Heart left ventricle (tissue), 16 donors: ENCODE results near the gene S100A4. TPM values are rescaled to one million over a fixed set of nuclear protein-coding genes. Genes with fewer than 3 reads are reported as not detected.

Source experiments
- ATAC-seq, 4 donors: fragments of 200-7000 bp; cut with Tn5 transposase; one replicate each; pipeline ENCODE4 v1.9.1; 2020 to 2022; ENCODE audit warnings: moderate library complexity in 4 of 4, mild to moderate bottlenecking in 3 of 4, moderate number of reproducible peaks in 1 of 4
- DNase-seq, 5 donors: peaks; one replicate each; pipeline ENCODE4 v3.0.0-alpha.2; 2020
- H3K27ac ChIP-seq, 12 donors: fragments of 200-600 bp; sonication (generic) in 4 of 12; one replicate each; pipeline versions ENCODE4 v1.5.0 to v1.8.0; 2016 to 2022; ENCODE audit warnings: mild to moderate bottlenecking in 2 of 12
- H3K27me3 ChIP-seq, 9 donors: fragments of 200-600 bp; sonication (generic) in 2 of 9; one replicate each; pipeline versions ENCODE4 v1.5.1 to v1.8.0; 2016 to 2022; ENCODE audit warnings: mild to moderate bottlenecking in 3 of 9
- H3K36me3 ChIP-seq, 9 donors: fragments of 200-600 bp; sonication (generic) in 2 of 9; one replicate each; pipeline versions ENCODE4 v1.5.0 to v1.8.0; 2018 to 2022; ENCODE audit warnings: mild to moderate bottlenecking in 2 of 9
- H3K4me1 ChIP-seq, 12 donors: fragments of 200-600 bp; sonication (generic) in 4 of 12; one replicate each; pipeline versions ENCODE4 v1.5.0 to v1.8.0; 2016 to 2022; ENCODE audit warnings: mild to moderate bottlenecking in 3 of 12
- H3K4me3 ChIP-seq, 12 donors: fragments of 200-600 bp; sonication (generic) in 4 of 12; one replicate each; pipeline versions ENCODE4 v1.5.0 to v1.8.0; 2017 to 2022; ENCODE audit warnings: mild to moderate bottlenecking in 9 of 12, moderate library complexity in 4 of 12
- H3K9me3 ChIP-seq, 12 donors: fragments of 200-600 bp; sonication (generic) in 4 of 12; one replicate each; pipeline versions ENCODE4 v1.5.0 to v1.8.0; 2016 to 2022; ENCODE audit warnings: mild to moderate bottlenecking in 1 of 12
- CTCF ChIP-seq, 12 donors: fragments of 200-600 bp; sonication (generic) in 4 of 12; IDR thresholded peaks; one replicate each; pipeline versions ENCODE4 v1.5.0 to v1.8.0; 2018 to 2022; ENCODE audit warnings: antibody characterized with exemption in 12 of 12, mild to moderate bottlenecking in 5 of 12
- POLR2A ChIP-seq, 2 donors: fragments of 450-650 bp; IDR thresholded peaks; one replicate each; pipeline ENCODE4 v1.6.1; 2017; ENCODE audit warnings: antibody characterized with exemption in 2 of 2, mild to moderate bottlenecking in 2 of 2, moderate library complexity in 2 of 2
- WGBS, 4 donors: extraction: QIAGEN DNeasy Blood & Tissue Kit in 2 of 4; methylation state at CpG; one replicate each; pipeline versions ENCODE4 v1.1.5 to v1.1.7; 2013 to 2018; 5-methylcytosine and 5-hydroxymethylcytosine counted together
- intact Hi-C, 10 donors: fragments of 100-400 bp; cut with DNase I; formaldehyde crosslinking; loops; one replicate each; pipeline versions ENCODE4 v1.11.1 to v1.14.2; 2022
- polyA plus RNA-seq, 2 donors: library from polyadenylated mRNA; stranded (reverse); fragments of 200-250 nt; gene quantifications; one replicate each; pipeline ENCODE4 v1.2.3, GENCODE V29; 2013
- total RNA-seq, 9 donors: library from RNA; depleted of rRNA in 2 of 9; stranded (reverse); fragments of >200 nt in 2 of 9; fragmentation: NEBNext Ultra II Directional in 3 of 9; extraction: Animal tissue kit (Norgen Biotek cat#: 25700) in 3 of 9; gene quantifications; one replicate each; pipeline versions ENCODE4 v1.1.0 to v1.2.4, GENCODE V29; 2016 to 2023
- donor health status: ischemic (EF 13 %, LVEDD 7.1; RV severe dilation, severe dysfunction).
- donor health status: healthy with polysubstance abuse.
- donor health status: DM: no; HTN: yes; CAD: no.
- donor health status: DM: no; HTN: no; CAD: no.
- donor health status: ischemic (EF 25% LVEDD 6.9; RV normal size, moderate dysfunction).
- donor health status: ischemic (EF 25% LVEDD 5.7; RV mildly dilated, moderate dysfunction).
- donor health status: healthy.
- donor health status: DM: yes; HTN: yes; CAD: no.
- donor health status: ischemic (EF 35%, LVEDD 5.7; RV mildly dilated, moderate dysfunction).
- donor health status: nonischemic (EF 11% LVEDD 7.7; RV severe dilation, severe dysfunction).
- donor health status: DM: yes; HTN: yes; CAD: no.
- donor health status: PGD.
- donor health status: ischemic (EF 29% LVEDD 5.4; RV normal size, mild dysfunction).
- donor health status: nonischemic (EF 23%, LVEDD 6.1; RV moderate dilation, normal function).

The S100A4 gene
- total and polyA plus RNA-seq, 11 donors: 56.9 to 398 (median 118) TPM

- intact Hi-C loops: no loop called here
- Histone ChIP-seq H3K4me3 (no peak overlapping the region), H3K27ac (peak overlapping the region in 1 of 12 donors; percentile 43), H3K4me1 (peaks cover 5 to 27% (median 13%) of the 10 kb centered on the region in 12 donors), H3K9me3 (no peaks in the 10 kb centered on the region), H3K27me3 (no peaks in the 10 kb centered on the region), H3K36me3 (no peaks in the 10 kb centered on the region)
- 94 to 98% (median 96%) methylated on average over 3 of the region's 3 CpGs for whole genome bisulfite sequencing, 4 donors
- ATAC-seq: no peak
- no peak for DNase-seq
- no peak for TF ChIP-seq POLR2A (IDR thresholded peaks at IDR 0.05)
- no peak for TF ChIP-seq CTCF (IDR thresholded peaks at IDR 0.05)
These were observed 15.9 kb upstream of the S100A4 start for GRCh38 chr1:153561466-153561985.

GRCh38 chr1:153560771-153561465 is 15.3 kb upstream of the S100A4 start:
- intact Hi-C loops: no loop called here
- ATAC-seq: no peak
- Histone ChIP-seq H3K27ac (peak overlapping the region in 1 of 12 donors; percentile 43), H3K27me3 (no peaks in the 10 kb centered on the region), H3K4me3 (no peak overlapping the region), H3K9me3 (no peaks in the 10 kb centered on the region), H3K36me3 (no peaks in the 10 kb centered on the region), H3K4me1 (peaks cover 5 to 21% (median 7%) of the 10 kb centered on the region in 12 donors)
- DNase-seq: no peak
- TF ChIP-seq CTCF (IDR thresholded peaks at IDR 0.05) (no peak), POLR2A (IDR thresholded peaks at IDR 0.05) (no peak)
- WGBS, 4 donors: 85 to 89% (median 88%) methylated on average over 10 of the region's 10 CpGs

- no peak overlapping the region for H3K27ac ChIP-seq
- H3K9me3 ChIP-seq: no peaks in the 10 kb centered on the region
- intact Hi-C loops: no loop called here
- no peaks in the 10 kb centered on the region for H3K36me3 ChIP-seq
- no peak for ATAC-seq
- no peak for DNase-seq
- TF ChIP-seq CTCF (IDR thresholded peaks at IDR 0.05) (no peak), POLR2A (IDR thresholded peaks at IDR 0.05) (no peak)
- H3K4me3 ChIP-seq: no peak overlapping the region
- peaks cover 0 to 14% (median under 1%) of the 10 kb centered on the region in 12 donors for H3K4me1 ChIP-seq
- 66 to 98% (median 97%) methylated on average over 2 of the region's 2 CpGs for WGBS, 4 donors
- no peaks in the 10 kb centered on the region for H3K27me3 ChIP-seq
These were observed 14.6 kb upstream of the S100A4 start for GRCh38 chr1:153560241-153560640.

GRCh38 chr1:153557877-153558276 is 12.3 kb upstream of the S100A4 start:
- TF ChIP-seq CTCF (IDR thresholded peaks at IDR 0.05) (no peak), POLR2A (IDR thresholded peaks at IDR 0.05) (no peak)
- Histone ChIP-seq H3K4me3 (no peak overlapping the region), H3K4me1 (peaks cover 0 to 17% (median 13%) of the 10 kb centered on the region in 12 donors), H3K9me3 (no peaks in the 10 kb centered on the region), H3K36me3 (no peaks in the 10 kb centered on the region), H3K27me3 (no peaks in the 10 kb centered on the region), H3K27ac (no peak overlapping the region)
- ATAC-seq (no peak), DNase-seq (no peak)
- 95 to 96% (median 96%) methylated on average over 3 of the region's 3 CpGs for WGBS, 4 donors
- intact Hi-C loops: no loop called here
